ENCODE data around the gene TUFM. TPM values are rescaled to one million over a fixed set of nuclear protein-coding genes. Genes with fewer than 3 reads are reported as not detected.
A peak's percentile ranks its signal among the peaks of the same experiment; 100 is the strongest.

The TUFM gene
- total RNA-seq, 1 experiment from 2014 or later = 342 TPM

DNA sequence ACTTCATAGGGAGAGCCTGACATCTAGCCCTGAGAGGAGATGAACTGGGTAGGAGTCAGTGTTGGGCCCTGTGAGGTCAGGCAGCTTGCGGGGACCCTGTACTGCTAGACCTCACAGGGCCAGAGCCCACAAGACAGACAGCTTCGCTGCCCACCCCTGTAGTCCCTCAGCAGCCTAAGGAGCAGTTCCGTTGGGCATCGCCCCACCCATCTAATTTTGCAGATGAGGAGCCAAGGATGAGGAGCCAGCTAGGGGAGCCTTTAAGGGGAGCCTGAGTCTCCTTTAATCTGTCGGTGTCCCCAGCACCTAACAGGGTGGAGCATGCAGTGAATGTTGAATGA lies 755 bp upstream of the TUFM start:
- intact Hi-C loops (cut with micrococcal nuclease; ENCODE audit: unreplicated experiment) = loop anchor here (1.0 kb wide), 4 partner anchors 16 to 98 kb away; partner anchors contain the start of genes RABEP2 and SH2B1
- TSS peak; percentile 32 for BruUV-seq (replicated peaks)
- TF ChIP-seq EZH2 (IDR thresholded peaks at IDR 0.05; ENCODE audit: low read depth) = no peak
- Histone ChIP-seq H3F3A (ENCODE audit: insufficient read depth, low read depth) (peaks cover 31% of the 10 kb centered on the region; the same call in 1 of the 2 replicates), H3K36me3 (ENCODE audit: low read depth) (peaks cover 19% of the 10 kb centered on the region; the same call in 1 of the 2 replicates), H3K27me3 (ENCODE audit: insufficient read depth, low read depth) (no peaks in the 10 kb centered on the region), H3K4me1 (replicated peaks; ENCODE audit: insufficient read depth) (peaks cover 8% of the 10 kb centered on the region), H3K4me2 (peak overlapping the region; percentile 84), H3K4me3 (peak overlapping the region; percentile 89), H3K79me2 (ENCODE audit: low read depth) (peaks cover 33% of the 10 kb centered on the region), H4K20me1 (ENCODE audit: insufficient read depth) (peaks cover 12% of the 10 kb centered on the region), H3K9me2 (ENCODE audit: insufficient read depth) (no peaks in the 10 kb centered on the region), H3K27ac (no peak overlapping the region), H3K9me3 (ENCODE audit: insufficient read depth, low read depth) (no peaks in the 10 kb centered on the region), H2AFZ (peak overlapping the region; percentile 77)
- CTCF ChIA-PET = no interaction called here
- no peak for DNase-seq
- POLR2A ChIA-PET (ENCODE audit: unreplicated experiment) = interaction anchor here (0.6 to 2.5 kb wide), 3 partner anchors 12 to 16 kb away, joined by 3 to 29 read pairs (median 17); partner anchors contain the start of gene SH2B1

DNA sequence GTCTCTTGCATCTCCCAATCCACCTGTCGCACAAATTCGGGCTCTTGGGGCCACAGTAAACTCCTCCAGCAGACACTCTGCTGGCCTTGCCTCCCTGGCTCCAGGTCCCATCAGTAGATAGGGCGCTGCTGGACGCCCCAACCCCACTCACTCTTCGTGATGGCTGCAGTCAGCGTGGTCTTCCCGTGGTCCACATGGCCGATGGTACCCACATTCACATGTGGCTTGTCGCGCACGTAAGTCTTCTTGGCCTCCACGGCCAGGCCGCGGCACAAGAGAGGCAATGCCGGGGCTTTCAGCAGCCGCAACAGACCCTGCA lies 428 bp downstream of the TUFM start:
- DNase-seq = peak in 1 of 2 experiments; percentile 27
- peak overlapping the region; percentile 83 for H3K4me2 ChIP-seq
- intact Hi-C loops (cut with micrococcal nuclease; ENCODE audit: unreplicated experiment) = loop anchor here (1.0 kb wide), 4 partner anchors 18 to 100 kb away; partner anchors contain the start of genes RABEP2 and SH2B1
- H3F3A ChIP-seq (ENCODE audit: insufficient read depth, low read depth) = peaks cover 43% of the 10 kb centered on the region
- peaks cover 8% of the 10 kb centered on the region for H3K4me1 ChIP-seq (replicated peaks; ENCODE audit: insufficient read depth)
- peaks cover 12% of the 10 kb centered on the region for H4K20me1 ChIP-seq (ENCODE audit: insufficient read depth)
- peak overlapping the region; percentile 82 for H2AFZ ChIP-seq
- TSS peak; percentile 51 for BruUV-seq (replicated peaks)
- H3K4me3 ChIP-seq = peak overlapping the region; percentile 89
- no peaks in the 10 kb centered on the region for H3K9me2 ChIP-seq (ENCODE audit: insufficient read depth)
- TF ChIP-seq, protein P1, sequence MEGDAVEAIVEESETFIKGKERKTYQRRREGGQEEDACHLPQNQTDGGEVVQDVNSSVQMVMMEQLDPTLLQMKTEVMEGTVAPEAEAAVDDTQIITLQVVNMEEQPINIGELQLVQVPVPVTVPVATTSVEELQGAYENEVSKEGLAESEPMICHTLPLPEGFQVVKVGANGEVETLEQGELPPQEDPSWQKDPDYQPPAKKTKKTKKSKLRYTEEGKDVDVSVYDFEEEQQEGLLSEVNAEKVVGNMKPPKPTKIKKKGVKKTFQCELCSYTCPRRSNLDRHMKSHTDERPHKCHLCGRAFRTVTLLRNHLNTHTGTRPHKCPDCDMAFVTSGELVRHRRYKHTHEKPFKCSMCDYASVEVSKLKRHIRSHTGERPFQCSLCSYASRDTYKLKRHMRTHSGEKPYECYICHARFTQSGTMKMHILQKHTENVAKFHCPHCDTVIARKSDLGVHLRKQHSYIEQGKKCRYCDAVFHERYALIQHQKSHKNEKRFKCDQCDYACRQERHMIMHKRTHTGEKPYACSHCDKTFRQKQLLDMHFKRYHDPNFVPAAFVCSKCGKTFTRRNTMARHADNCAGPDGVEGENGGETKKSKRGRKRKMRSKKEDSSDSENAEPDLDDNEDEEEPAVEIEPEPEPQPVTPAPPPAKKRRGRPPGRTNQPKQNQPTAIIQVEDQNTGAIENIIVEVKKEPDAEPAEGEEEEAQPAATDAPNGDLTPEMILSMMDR (conservative IDR thresholded peaks at IDR 0.05) = no peak
- no peak for TF ChIP-seq EZH2 (IDR thresholded peaks at IDR 0.05; ENCODE audit: low read depth)
- POLR2A ChIA-PET (ENCODE audit: unreplicated experiment) = interaction anchor here (0.9 to 2.5 kb wide), 4 partner anchors 13 to 91 kb away, joined by 4 to 29 read pairs (median 12); partner anchors contain the start of genes ATXN2L and SH2B1
- no peaks in the 10 kb centered on the region for H3K27me3 ChIP-seq (ENCODE audit: insufficient read depth, low read depth)
- peak overlapping the region; percentile 35 for H3K27ac ChIP-seq
- H3K79me2 ChIP-seq (ENCODE audit: low read depth) = peaks cover 33% of the 10 kb centered on the region
- peaks cover 20% of the 10 kb centered on the region; the same call in 1 of the 2 replicates for H3K36me3 ChIP-seq (ENCODE audit: low read depth)
- CTCF ChIA-PET = interaction anchor here (0.9 to 1.0 kb wide), 2 partner anchors 24 to 100 kb away, joined by 3 to 5 read pairs; no protein-coding TSS in a partner anchor
- no peaks in the 10 kb centered on the region for H3K9me3 ChIP-seq (ENCODE audit: insufficient read depth, low read depth)

DNA sequence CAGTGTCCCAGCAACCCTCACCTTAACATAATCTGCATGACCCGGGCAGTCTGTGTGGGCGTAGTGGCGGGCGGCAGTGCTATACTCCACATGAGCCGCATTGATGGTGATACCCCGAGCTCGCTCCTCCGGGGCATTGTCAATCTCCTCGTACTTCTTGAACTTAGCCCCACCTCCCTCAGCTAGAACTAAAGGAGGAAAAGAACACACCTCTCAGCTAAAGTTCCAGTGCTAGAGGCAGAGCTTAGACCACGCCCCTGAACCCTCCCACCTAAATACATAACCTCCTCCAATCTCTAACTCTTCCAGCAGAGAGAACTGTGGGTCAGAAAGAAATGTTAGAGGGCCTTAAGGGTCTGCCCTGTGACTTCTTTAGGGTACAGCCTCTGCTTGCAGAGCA lies 855 bp downstream of the TUFM start:
- Histone ChIP-seq H3K27ac (peak overlapping the region; percentile 35; the same call in 1 of the 2 replicates), H3K79me2 (ENCODE audit: low read depth) (peaks cover 33% of the 10 kb centered on the region), H2AFZ (peak overlapping the region; percentile 82), H3K9me3 (ENCODE audit: insufficient read depth, low read depth) (no peaks in the 10 kb centered on the region), H3K4me1 (replicated peaks; ENCODE audit: insufficient read depth) (peaks cover 8% of the 10 kb centered on the region), H3K36me3 (ENCODE audit: low read depth) (peaks cover 20% of the 10 kb centered on the region; the same call in 1 of the 2 replicates), H3K4me3 (peak overlapping the region; percentile 89), H3K27me3 (ENCODE audit: insufficient read depth, low read depth) (no peaks in the 10 kb centered on the region), H3K4me2 (peak overlapping the region; percentile 83), H4K20me1 (ENCODE audit: insufficient read depth) (peaks cover 12% of the 10 kb centered on the region), H3K9me2 (ENCODE audit: insufficient read depth) (no peaks in the 10 kb centered on the region), H3F3A (ENCODE audit: insufficient read depth, low read depth) (peaks cover 44% of the 10 kb centered on the region)
- POLR2A ChIA-PET (ENCODE audit: unreplicated experiment) = interaction anchor here (0.5 to 2.5 kb wide), 5 partner anchors 14 to 259 kb away, joined by 3 to 29 read pairs (median 8); partner anchors contain the start of genes ATXN2L and SH2B1
- peak; percentile 69 to 74 for DNase-seq
- no TSS peak for BruUV-seq (replicated peaks)
- CTCF ChIA-PET = interaction anchor here (0.5 kb wide), 1 partner anchor 18 kb away, joined by 3 read pairs; the partner anchor contains the start of gene SH2B1
- no peak for TF ChIP-seq EZH2 (IDR thresholded peaks at IDR 0.05; ENCODE audit: low read depth)
- TF ChIP-seq, protein P1 (conservative IDR thresholded peaks at IDR 0.05) = no peak
- intact Hi-C loops (cut with micrococcal nuclease; ENCODE audit: unreplicated experiment) = no loop called here

All from PC-9 (cell line).